Measurements from ENCODE around the gene ECHS1. TPM values are rescaled to one million over a fixed set of nuclear protein-coding genes. Genes with fewer than 3 reads are reported as not detected.

ECHS1 gene
- total and polyA plus RNA-seq, 8 donors, result 71.0 to 87.1 (median 76.7) TPM

DNA sequence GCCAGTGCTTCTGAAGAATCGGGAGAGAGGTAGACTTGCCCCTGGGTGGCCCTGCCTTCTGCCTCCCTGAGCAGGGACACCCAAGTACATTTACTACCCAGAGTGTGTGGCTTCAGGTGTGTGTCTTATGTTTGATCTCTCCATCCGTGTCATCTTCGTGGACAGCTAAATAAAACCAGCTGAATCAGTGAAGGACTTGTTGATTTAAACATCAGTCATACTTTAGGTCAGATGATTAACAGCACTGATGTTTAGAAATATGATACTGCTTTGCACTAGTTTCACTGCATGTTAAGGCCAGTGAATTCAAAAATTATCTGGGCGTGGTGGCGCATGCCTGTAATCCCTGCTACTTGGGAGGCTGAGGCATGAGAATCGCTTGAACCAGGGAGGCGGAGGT lies 24.8 kb upstream of the ECHS1 start:
- H3K9me3 ChIP-seq, result no peaks in the 10 kb centered on the region
- no peak overlapping the region for H3K27ac ChIP-seq
- no peak for ATAC-seq
- TF ChIP-seq, protein P1, sequence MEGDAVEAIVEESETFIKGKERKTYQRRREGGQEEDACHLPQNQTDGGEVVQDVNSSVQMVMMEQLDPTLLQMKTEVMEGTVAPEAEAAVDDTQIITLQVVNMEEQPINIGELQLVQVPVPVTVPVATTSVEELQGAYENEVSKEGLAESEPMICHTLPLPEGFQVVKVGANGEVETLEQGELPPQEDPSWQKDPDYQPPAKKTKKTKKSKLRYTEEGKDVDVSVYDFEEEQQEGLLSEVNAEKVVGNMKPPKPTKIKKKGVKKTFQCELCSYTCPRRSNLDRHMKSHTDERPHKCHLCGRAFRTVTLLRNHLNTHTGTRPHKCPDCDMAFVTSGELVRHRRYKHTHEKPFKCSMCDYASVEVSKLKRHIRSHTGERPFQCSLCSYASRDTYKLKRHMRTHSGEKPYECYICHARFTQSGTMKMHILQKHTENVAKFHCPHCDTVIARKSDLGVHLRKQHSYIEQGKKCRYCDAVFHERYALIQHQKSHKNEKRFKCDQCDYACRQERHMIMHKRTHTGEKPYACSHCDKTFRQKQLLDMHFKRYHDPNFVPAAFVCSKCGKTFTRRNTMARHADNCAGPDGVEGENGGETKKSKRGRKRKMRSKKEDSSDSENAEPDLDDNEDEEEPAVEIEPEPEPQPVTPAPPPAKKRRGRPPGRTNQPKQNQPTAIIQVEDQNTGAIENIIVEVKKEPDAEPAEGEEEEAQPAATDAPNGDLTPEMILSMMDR (IDR thresholded peaks at IDR 0.05), result no peak
- no peak overlapping the region for H3K4me3 ChIP-seq
- intact Hi-C loops (cut with DNase I), result no loop called here
- H3K36me3 ChIP-seq, result peaks cover 0 to 70% of the 10 kb centered on the region in 2 donors
- no peak for DNase-seq
- peaks cover 11 to 29% of the 10 kb centered on the region in 2 donors for H3K4me1 ChIP-seq
- no peaks in the 10 kb centered on the region for H3K27me3 ChIP-seq

DNA sequence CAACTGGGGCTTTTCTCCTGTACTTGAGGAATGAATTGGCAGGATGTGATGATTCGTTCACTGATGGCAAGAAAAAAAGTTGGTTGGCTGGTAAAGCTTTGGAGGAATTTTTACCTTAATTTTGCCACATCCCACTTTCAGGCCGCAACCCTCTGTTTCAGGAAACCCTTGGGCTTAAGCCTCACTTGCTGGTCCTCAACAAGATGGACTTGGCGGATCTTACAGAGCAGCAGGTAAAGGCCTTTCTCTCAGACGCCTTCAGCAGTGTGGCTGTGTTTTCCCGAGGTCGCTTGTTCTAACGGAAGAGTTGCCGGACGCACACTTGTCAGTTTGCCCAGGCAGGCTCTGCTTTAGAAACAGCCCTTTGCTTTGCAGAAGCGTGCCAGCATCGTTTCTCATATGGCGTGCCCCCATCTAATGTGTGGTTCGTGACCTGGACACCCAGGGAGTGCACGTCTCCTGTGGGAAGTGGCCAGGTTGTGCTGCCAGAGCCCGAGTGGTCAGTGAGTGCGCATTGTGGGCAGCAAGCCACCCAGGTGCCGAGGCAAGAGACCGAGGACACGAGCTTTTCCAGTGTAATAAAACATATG lies 23.0 kb upstream of the ECHS1 start:
- Histone ChIP-seq H3K36me3 (peaks cover 0 to 53% of the 10 kb centered on the region in 2 donors), H3K4me3 (no peak overlapping the region), H3K27me3 (no peaks in the 10 kb centered on the region), H3K4me1 (peaks cover 11 to 25% of the 10 kb centered on the region in 2 donors), H3K27ac (no peak overlapping the region), H3K9me3 (no peaks in the 10 kb centered on the region)
- ATAC-seq (no peak), DNase-seq (no peak)
- TF ChIP-seq, protein P1 (IDR thresholded peaks at IDR 0.05), result no peak
- intact Hi-C loops (cut with DNase I), result no loop called here

DNA sequence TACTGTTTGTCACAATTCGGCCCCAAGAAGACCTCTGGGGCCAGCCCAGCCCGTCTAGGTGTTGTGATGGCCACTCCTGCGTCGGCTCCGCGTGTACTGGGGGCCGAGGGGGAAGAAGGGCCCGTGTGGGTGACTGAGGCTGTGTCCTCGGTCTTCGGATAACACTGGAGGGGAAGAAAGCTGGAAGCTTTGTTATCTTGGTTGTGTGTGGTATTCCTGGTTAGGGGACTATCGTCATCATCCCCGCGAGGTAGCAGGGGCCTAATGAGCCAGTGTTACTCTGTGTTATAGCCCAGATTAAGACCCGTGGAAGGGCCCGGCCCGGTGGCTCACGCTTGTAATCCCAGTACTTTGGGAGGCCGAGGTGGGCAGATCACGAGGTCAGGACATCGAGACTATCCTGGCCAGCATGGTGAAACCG lies 21.7 kb upstream of the ECHS1 start:
- H3K4me1 ChIP-seq, result peaks cover 11 to 21% of the 10 kb centered on the region in 2 donors
- H3K27me3 ChIP-seq, result no peaks in the 10 kb centered on the region
- intact Hi-C loops (cut with DNase I), result no loop called here
- TF ChIP-seq, protein P1 (IDR thresholded peaks at IDR 0.05), result no peak
- H3K9me3 ChIP-seq, result no peaks in the 10 kb centered on the region
- H3K27ac ChIP-seq, result peak overlapping the region; percentile 80 to 90
- H3K36me3 ChIP-seq, result peaks cover 0 to 42% of the 10 kb centered on the region in 2 donors
- ATAC-seq, result no peak
- H3K4me3 ChIP-seq, result peak overlapping the region; percentile 90 to 95
- DNase-seq, result no peak

DNA sequence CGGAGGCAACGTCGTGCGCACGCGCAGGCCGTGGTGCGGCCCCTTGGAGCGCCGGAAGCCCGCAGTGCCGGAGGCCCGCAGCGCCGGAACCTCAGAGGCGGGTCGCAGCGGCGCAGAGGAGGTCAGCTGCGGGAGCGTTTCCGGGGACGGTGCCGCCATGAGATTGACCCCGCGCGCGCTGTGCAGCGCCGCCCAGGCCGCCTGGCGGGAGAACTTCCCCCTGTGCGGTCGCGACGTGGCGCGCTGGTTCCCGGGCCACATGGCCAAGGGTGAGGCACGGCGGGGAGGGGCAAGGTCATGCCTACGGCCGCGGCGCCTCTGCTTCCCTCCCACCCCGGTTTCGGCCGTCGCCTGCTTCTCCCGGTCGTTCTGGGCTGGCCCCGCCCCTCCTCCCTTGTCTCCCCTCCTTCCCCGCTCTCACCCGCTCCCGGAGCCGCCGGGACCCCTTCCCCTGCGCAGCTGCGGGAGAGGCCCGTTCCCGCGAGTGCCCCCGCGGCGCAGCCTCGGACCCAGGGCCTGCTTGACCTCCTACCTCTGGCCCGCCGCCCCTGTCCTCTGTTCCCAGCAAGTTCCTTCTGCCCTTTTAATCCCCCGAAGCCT lies 21.0 kb upstream of the ECHS1 start, which contains the start of gene MTG1:
Gene MTG1, plus strand, starts transcription at position 94 of the 600 bp plus-strand sequence. Its CDS starts 64 bp downstream, at position 158.
- Histone ChIP-seq H3K9me3 (no peaks in the 10 kb centered on the region), H3K4me1 (peaks cover 11 to 28% of the 10 kb centered on the region in 2 donors), H3K27me3 (no peaks in the 10 kb centered on the region), H3K36me3 (peaks cover 0 to 39% of the 10 kb centered on the region in 2 donors), H3K27ac (peak within 1 kb of the TSS; percentile 80 to 90), H3K4me3 (peak within 1 kb of the TSS; percentile 90 to 95)
- DNase-seq, result peak; percentile 95 to 99 (median 96)
- intact Hi-C loops (cut with DNase I), result no loop called here
- ATAC-seq, result peak; percentile 97
- TF ChIP-seq, protein P1 (IDR thresholded peaks at IDR 0.05), result peak in 1 of 2 donors; percentile 31

DNA sequence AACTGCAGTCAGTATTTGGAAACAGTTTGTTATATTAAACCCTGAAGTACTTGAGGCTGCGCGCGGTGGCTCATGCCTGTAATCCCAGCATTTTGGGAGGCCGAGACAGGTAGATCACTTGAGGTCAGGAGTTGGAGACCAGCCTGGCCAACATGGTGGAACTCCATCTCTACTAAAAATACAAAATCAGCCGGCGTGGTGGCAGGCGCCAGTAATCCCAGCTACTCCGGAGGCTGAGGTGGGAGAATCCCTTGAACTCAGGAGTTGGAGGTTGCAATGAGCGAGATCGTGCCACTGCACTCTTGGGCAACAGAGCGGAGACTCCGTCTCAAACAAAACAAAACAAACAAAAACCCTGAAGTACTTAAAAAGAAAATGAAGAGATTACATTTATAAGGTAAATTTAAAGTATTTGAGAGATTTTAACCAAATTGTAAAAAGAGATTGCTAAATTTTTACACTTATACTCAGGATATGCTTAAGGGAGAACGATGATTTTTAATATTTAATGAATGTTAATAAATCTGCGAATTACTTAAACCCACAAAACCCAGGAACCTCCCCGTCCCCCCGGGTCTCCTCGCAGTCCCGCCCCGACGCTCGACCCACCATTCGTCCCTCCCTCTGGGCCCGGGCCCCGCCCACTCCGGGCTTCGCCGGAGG lies 20.4 kb upstream of the ECHS1 start:
- Histone ChIP-seq H3K4me3 (peak overlapping the region; percentile 90 to 95), H3K4me1 (peaks cover 11 to 29% of the 10 kb centered on the region in 2 donors), H3K27me3 (no peaks in the 10 kb centered on the region), H3K9me3 (no peaks in the 10 kb centered on the region), H3K36me3 (peaks cover 0 to 36% of the 10 kb centered on the region in 2 donors), H3K27ac (peak overlapping the region; percentile 80 to 90)
- TF ChIP-seq, protein P1 (IDR thresholded peaks at IDR 0.05), result no peak
- ATAC-seq (no peak), DNase-seq (peak in 1 of 4 donors; percentile 38)
- intact Hi-C loops (cut with DNase I), result no loop called here
